ENCODE results near the gene TREML2.

GRCh38 chr6:41237128-41237527 is 36.2 kb upstream of the TREML2 start:
- TF ChIP-seq EP300 (conservative IDR thresholded peaks at IDR 0.05; ENCODE audit: poor library complexity, severe bottlenecking) (no peak), CTCF (IDR thresholded peaks at IDR 0.05; ENCODE audit: poor library complexity, severe bottlenecking) (no peak), TAF1 (IDR thresholded peaks at IDR 0.05; ENCODE audit: low read depth) (no peak)
